Small intestine (tissue), 7 donors: ENCODE data around the gene TRDN. TPM values are rescaled to one million over a fixed set of nuclear protein-coding genes. Genes with fewer than 3 reads are reported as not detected.
"Not testable (repeated sequence)": the region's sequence is repeated elsewhere in the genome, so short reads cannot be mapped to it uniquely, and the experiment has no call there.

ENCODE experiments used
- DNase-seq, 2 donors: peaks; one replicate each; pipeline versions ENCODE4 v3.0.0 to v3.0.0-alpha.2; 2013
- FAIRE-seq: peaks from 2 replicates; lab custom pipeline; 2012; peaks lifted over from hg19 to GRCh38; lab: Jason Lieb, UNC
- H3K27ac ChIP-seq, 3 donors: one replicate each; pipeline ENCODE4 v1.5.1; 2013; ENCODE audit warnings: low read length in 2 of 3, mild to moderate bottlenecking in 2 of 3, control low read depth in 1 of 3, inconsistent platforms in 1 of 3, low read depth in 1 of 3, moderate library complexity in 1 of 3
- H3K27me3 ChIP-seq, 3 donors: one replicate each; pipeline ENCODE4 v1.6.1; 2013; ENCODE audit warnings: low read length in 3 of 3, inconsistent platforms in 1 of 3; ENCODE audit not compliant: control insufficient read depth in 3 of 3, insufficient read depth in 3 of 3
- H3K36me3 ChIP-seq, 3 donors: one replicate each; pipeline ENCODE4 v1.6.1; 2013; ENCODE audit warnings: low read length in 3 of 3, inconsistent platforms in 1 of 3, low read depth in 1 of 3, mild to moderate bottlenecking in 1 of 3, moderate library complexity in 1 of 3; ENCODE audit not compliant: control insufficient read depth in 3 of 3, insufficient read depth in 2 of 3
- H3K4me1 ChIP-seq, 3 donors: one replicate each; pipeline ENCODE4 v1.6.1; 2013; ENCODE audit warnings: low read length in 2 of 3, inconsistent platforms in 1 of 3, low read depth in 1 of 3, mild to moderate bottlenecking in 1 of 3, moderate library complexity in 1 of 3; ENCODE audit not compliant: control insufficient read depth in 3 of 3, insufficient read depth in 2 of 3
- H3K4me3 ChIP-seq, 3 donors: one replicate each; pipeline ENCODE4 v1.5.1; 2013; ENCODE audit warnings: low read length in 3 of 3, control low read depth in 1 of 3, inconsistent platforms in 1 of 3, low read depth in 1 of 3, mild to moderate bottlenecking in 1 of 3, moderate library complexity in 1 of 3
- H3K9me3 ChIP-seq, 2 donors: one replicate each; pipeline ENCODE4 v1.6.1; 2013; ENCODE audit warnings: low read depth in 1 of 2, low read length in 1 of 2; ENCODE audit not compliant: control insufficient read depth in 2 of 2, insufficient read depth in 1 of 2
- WGBS, 3 donors: extraction: QIAGEN DNeasy Blood & Tissue Kit; methylation state at CpG; one replicate each; pipeline ENCODE4 v1.1.7; 2013; 5-methylcytosine and 5-hydroxymethylcytosine counted together
- polyA plus RNA-seq, 4 donors: library from polyadenylated mRNA; stranded (reverse) in 3 of 4; unstranded in 1 of 4; fragments of 200-250 nt in 3 of 4; fragments of 120-200 nt in 1 of 4; gene quantifications; one replicate each; pipeline versions ENCODE4 v1.2.1 to v1.2.3, GENCODE V29; 2013
- donor health status: healthy with polysubstance abuse.
- donor health status: control.
- donor health status: control.
- donor health status: Bipolar disorder and iron deficiency.
- donor health status: healthy.

The TRDN gene
- polyA plus RNA-seq, 4 donors: 0.01 to 0.54 (median 0.38) TPM; not detected in 1

- DNase-seq (no peak), FAIRE-seq (no peak)
- Histone ChIP-seq H3K9me3 (no peaks in the 10 kb centered on the region), H3K4me3 (no peak overlapping the region), H3K27ac (no peak overlapping the region), H3K4me1 (no peaks in the 10 kb centered on the region), H3K36me3 (no peaks in the 10 kb centered on the region), H3K27me3 (no peaks in the 10 kb centered on the region)
These were observed 307.4 kb downstream of the TRDN start for GRCh38 chr6:123329337-123329736.

GRCh38 chr6:123323452-123324329 lies 313.1 kb downstream of the TRDN start:
- Histone ChIP-seq H3K27ac (no peak overlapping the region), H3K4me1 (no peaks in the 10 kb centered on the region), H3K9me3 (no peaks in the 10 kb centered on the region), H3K4me3 (no peak overlapping the region), H3K36me3 (no peaks in the 10 kb centered on the region), H3K27me3 (no peaks in the 10 kb centered on the region)
- FAIRE-seq: no peak
- DNase-seq: peak; percentile 1 to 50
- WGBS, 3 donors: 46 to 63% (median 62%) methylated on average over 3 of the region's 3 CpGs

DNA sequence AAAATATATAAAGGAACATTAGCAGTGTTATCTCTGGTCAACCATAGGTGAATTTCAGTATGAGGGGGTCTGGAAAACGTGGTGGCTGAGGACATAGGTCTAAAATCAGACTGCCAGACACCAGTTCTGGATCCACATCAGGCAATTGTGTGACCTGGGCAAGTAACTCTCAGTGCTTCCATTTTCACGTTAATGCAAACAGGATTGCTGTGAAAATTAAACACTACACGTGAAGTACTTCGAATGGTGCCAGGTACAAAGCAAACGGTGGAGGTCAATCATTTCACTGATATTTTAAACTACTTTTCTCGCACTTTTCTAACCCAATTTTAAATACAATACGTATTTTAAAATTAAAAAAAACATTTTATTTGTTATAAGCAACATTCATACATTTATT lies 315.7 kb downstream of the TRDN start:
- Histone ChIP-seq H3K27ac (no peak overlapping the region), H3K27me3 (no peaks in the 10 kb centered on the region), H3K4me1 (no peaks in the 10 kb centered on the region), H3K9me3 (no peaks in the 10 kb centered on the region), H3K4me3 (no peak overlapping the region), H3K36me3 (no peaks in the 10 kb centered on the region)
- DNase-seq (no peak), FAIRE-seq (no peak)
- 56 to 67% (median 63%) methylated on average over 7 of the region's 7 CpGs for WGBS, 3 donors

- H3K27ac ChIP-seq: no peak overlapping the region
- no peak overlapping the region for H3K4me3 ChIP-seq
- DNase-seq (peak in 1 of 2 donors; percentile 17), FAIRE-seq (peak; percentile 92)
- whole genome bisulfite sequencing, 3 donors: 0 to 6% (median 2%) methylated on average over 2 of the region's 2 CpGs
- H3K27me3 ChIP-seq: no peaks in the 10 kb centered on the region
- H3K4me1 ChIP-seq: no peaks in the 10 kb centered on the region
- H3K36me3 ChIP-seq: no peaks in the 10 kb centered on the region
- no peaks in the 10 kb centered on the region for H3K9me3 ChIP-seq
These were observed 319.9 kb downstream of the TRDN start for GRCh38 chr6:123316733-123317323.

DNA sequence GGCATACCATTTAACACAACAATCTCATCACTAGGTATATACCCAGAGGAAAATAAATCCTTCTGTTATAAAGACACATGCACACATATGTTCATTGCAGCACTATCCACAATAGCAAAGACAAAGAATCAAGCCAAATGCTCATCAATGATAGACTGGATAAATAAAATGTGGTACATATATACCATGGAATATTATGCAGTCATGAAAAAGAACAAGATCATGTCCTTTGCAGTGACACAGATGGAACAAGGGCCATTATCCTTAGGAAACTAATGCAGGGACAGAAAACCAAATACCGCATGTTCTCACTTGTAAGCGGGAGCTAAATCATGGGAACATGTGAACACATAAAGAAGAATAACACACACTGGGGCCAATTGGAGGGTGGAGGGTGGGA lies 322.3 kb downstream of the TRDN start:
- FAIRE-seq, H3K9me3 ChIP-seq, H3K27ac ChIP-seq, H3K4me1 ChIP-seq, H3K27me3 ChIP-seq, H3K4me3 ChIP-seq, DNase-seq, H3K36me3 ChIP-seq: not testable (repeated sequence)
- WGBS, 3 donors: 95 to 100% (median 98%) methylated on average over 2 of the region's 2 CpGs

DNA sequence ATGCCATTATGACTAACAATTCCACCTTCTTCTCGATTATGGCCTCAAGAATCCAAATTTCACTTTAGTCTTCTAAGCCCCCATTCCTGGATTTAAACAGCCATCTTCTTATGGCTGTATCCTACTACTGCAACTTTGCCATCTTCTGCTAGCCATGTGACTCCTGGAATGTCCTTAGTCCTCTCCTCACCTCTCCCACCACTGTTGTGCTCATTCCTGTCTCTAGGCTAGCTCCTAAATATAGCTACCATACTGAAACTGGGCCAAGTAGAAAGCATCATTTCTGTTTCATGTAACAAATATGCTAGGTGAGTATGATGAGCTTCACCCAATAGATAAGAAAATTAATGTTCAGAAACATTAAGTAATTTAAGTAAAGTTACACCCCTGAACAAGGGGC lies 327.6 kb downstream of the TRDN start:
- H3K9me3 ChIP-seq: no peaks in the 10 kb centered on the region
- H3K4me1 ChIP-seq: no peaks in the 10 kb centered on the region
- H3K27me3 ChIP-seq: no peaks in the 10 kb centered on the region
- no peaks in the 10 kb centered on the region for H3K36me3 ChIP-seq
- no peak overlapping the region for H3K4me3 ChIP-seq
- WGBS, 3 donors: 55 to 78% (median 74%) methylated on average over 1 of the region's 1 CpG
- H3K27ac ChIP-seq: no peak overlapping the region
- DNase-seq: no peak
- FAIRE-seq: no peak

DNA sequence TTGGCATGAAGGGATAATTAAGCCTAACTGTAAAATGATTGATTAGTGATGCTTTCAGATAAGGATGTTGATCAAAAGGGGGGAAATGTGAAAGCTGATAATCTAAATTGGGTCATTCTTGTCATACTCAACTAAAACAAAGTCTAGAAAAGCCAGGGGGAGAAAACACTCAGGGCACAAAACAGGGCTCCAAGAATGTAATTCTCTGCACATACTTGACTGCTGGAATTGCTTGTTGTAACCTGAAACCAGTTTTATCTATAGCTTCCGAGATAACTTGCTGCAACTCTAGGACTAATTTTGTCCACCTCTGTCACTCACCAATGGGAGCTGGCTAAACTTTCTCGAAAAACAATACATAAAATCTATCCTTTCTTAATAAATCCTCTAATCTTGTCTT lies 330.4 kb downstream of the TRDN start:
- Histone ChIP-seq H3K36me3 (no peaks in the 10 kb centered on the region), H3K9me3 (no peaks in the 10 kb centered on the region), H3K27ac (no peak overlapping the region), H3K27me3 (no peaks in the 10 kb centered on the region), H3K4me1 (no peaks in the 10 kb centered on the region), H3K4me3 (no peak overlapping the region)
- FAIRE-seq (no peak), DNase-seq (no peak)
- WGBS, 3 donors: 16 to 24% (median 18%) methylated on average over 2 of the region's 2 CpGs

- DNase-seq (no peak), FAIRE-seq (no peak)
- WGBS, 3 donors: 92 to 93% (median 92%) methylated on average over 8 of the region's 8 CpGs
- Histone ChIP-seq H3K4me3 (no peak overlapping the region), H3K9me3 (no peaks in the 10 kb centered on the region), H3K36me3 (no peaks in the 10 kb centered on the region), H3K4me1 (no peaks in the 10 kb centered on the region), H3K27me3 (no peaks in the 10 kb centered on the region), H3K27ac (no peak overlapping the region)
These were observed 341.1 kb downstream of the TRDN start for GRCh38 chr6:123295672-123296071.
